Uterus (tissue), 4 donors: ENCODE results near the gene TBC1D1. TPM values are rescaled to one million over a fixed set of nuclear protein-coding genes. Genes with fewer than 3 reads are reported as not detected.

ENCODE experiments used
- DNase-seq, 2 donors: peaks; one replicate each; pipeline ENCODE4 v3.0.0-alpha.2; 2019 to 2020
- H3K27ac ChIP-seq, 2 donors: fragments of 200-600 bp; sonication (generic); 1 replicate in 1 of 2; 2 replicates in 1 of 2; pipeline ENCODE4 v1.5.1; 2016 to 2018
- H3K27me3 ChIP-seq, 2 donors: fragments of 200-600 bp; sonication (generic); one replicate each; pipeline ENCODE4 v1.5.1; 2018 to 2019; ENCODE audit warnings: control low read depth in 1 of 2
- H3K36me3 ChIP-seq, 2 donors: fragments of 200-600 bp; sonication (generic); one replicate each; pipeline ENCODE4 v1.5.1; 2019; ENCODE audit warnings: control low read depth in 1 of 2
- H3K4me1 ChIP-seq, 2 donors: fragments of 200-600 bp; sonication (generic); one replicate each; pipeline ENCODE4 v1.5.1; 2018 to 2019; ENCODE audit warnings: control low read depth in 1 of 2
- H3K4me3 ChIP-seq, 2 donors: fragments of 200-600 bp; sonication (generic); 1 replicate in 1 of 2; 2 replicates in 1 of 2; pipeline ENCODE4 v1.5.1; 2018 to 2019; ENCODE audit warnings: mild to moderate bottlenecking in 1 of 2
- H3K9me3 ChIP-seq, 2 donors: fragments of 200-600 bp; sonication (generic); one replicate each; pipeline ENCODE4 v1.5.1; 2019; ENCODE audit warnings: control low read depth in 1 of 2
- POLR2A ChIP-seq, 2 donors: fragments of 450-650 bp; IDR thresholded peaks; one replicate each; pipeline ENCODE4 v1.6.1; 2016; ENCODE audit warnings: antibody characterized with exemption in 2 of 2, mild to moderate bottlenecking in 1 of 2, moderate library complexity in 1 of 2
- intact Hi-C: fragments of 100-400 bp; cut with DNase I; formaldehyde crosslinking; loops from one replicate; pipeline ENCODE4 v1.15.1; 2023; ENCODE audit warnings: low total_unique reads
- total RNA-seq, 4 donors: library from RNA; depleted of rRNA in 3 of 4; stranded (reverse); fragments of >200 nt in 3 of 4; gene quantifications; one replicate each; pipeline versions ENCODE4 v1.1.0 to v1.2.4, GENCODE V29; 2014 to 2023
- TF ChIP-seq, protein P1 (sequence below), 4 experiments: fragments of 200-600 bp in 2 of 4; fragments of 450-650 bp in 2 of 4; sonication (generic) in 2 of 4; IDR thresholded peaks; one replicate each; pipeline ENCODE4 v1.5.1; 2016 to 2019; ENCODE audit warnings: antibody characterized with exemption in 4 of 4, mild to moderate bottlenecking in 2 of 4, moderate library complexity in 1 of 4
- donor health status: DM: yes; HTN: yes; CAD: no.

Gene TBC1D1
- total RNA-seq, 4 donors from 2014 or later: 172 to 402 (median 236) TPM

DNA sequence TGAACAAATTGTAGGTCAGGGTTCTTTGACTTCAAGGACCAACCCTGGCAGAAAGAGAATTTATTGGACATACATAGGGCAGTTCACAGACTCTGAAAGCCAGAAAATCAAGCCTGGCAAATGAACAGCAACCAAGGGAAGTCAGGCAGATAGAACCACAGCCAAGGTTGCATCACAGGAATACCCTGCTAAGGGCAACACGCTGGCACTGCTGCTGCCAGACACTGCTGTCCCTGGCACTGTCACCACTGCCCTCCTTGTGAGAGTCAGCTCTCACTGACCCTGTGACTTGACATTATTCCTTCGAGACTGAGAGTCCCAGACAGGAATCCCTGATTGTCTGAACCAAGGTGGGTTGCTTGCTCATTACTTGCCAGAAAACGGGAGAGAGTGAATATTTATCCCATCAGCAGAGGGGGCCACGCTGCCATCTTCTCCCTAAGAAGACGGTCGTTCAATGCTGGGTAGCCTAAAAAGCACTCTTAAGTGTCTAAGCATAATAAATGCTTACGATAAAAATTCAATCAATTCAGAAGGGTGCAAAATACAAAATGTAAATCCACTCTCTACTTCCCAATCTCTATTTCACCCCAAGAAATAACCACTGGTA, 46.1 kb downstream of the TBC1D1 start:
- TF ChIP-seq, protein P1, sequence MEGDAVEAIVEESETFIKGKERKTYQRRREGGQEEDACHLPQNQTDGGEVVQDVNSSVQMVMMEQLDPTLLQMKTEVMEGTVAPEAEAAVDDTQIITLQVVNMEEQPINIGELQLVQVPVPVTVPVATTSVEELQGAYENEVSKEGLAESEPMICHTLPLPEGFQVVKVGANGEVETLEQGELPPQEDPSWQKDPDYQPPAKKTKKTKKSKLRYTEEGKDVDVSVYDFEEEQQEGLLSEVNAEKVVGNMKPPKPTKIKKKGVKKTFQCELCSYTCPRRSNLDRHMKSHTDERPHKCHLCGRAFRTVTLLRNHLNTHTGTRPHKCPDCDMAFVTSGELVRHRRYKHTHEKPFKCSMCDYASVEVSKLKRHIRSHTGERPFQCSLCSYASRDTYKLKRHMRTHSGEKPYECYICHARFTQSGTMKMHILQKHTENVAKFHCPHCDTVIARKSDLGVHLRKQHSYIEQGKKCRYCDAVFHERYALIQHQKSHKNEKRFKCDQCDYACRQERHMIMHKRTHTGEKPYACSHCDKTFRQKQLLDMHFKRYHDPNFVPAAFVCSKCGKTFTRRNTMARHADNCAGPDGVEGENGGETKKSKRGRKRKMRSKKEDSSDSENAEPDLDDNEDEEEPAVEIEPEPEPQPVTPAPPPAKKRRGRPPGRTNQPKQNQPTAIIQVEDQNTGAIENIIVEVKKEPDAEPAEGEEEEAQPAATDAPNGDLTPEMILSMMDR (IDR thresholded peaks at IDR 0.05): no peak
- no peak for TF ChIP-seq POLR2A (IDR thresholded peaks at IDR 0.05)
- no peak for DNase-seq
- H3K9me3 ChIP-seq: no peaks in the 10 kb centered on the region

DNA sequence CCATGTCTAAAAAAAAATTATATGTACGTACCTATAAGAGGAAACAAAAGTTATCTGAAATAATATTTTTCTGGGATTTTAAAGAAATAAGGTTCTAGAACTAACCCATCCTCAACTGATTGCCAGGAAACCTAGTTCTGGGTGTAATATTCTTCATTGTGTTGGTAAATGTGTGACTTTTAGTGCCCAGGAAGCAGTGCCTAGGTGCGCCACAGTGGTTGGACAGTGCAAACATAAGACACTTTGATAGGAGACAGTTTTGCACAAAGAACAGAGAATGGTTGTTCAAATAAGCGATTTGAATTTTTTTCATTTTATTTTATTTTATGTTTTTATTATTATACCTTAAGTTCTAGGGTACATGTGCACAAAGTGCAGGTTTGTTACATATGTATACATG, 47.3 kb downstream of the TBC1D1 start:
- Histone ChIP-seq H3K4me3 (no peak overlapping the region), H3K27ac (no peak overlapping the region), H3K9me3 (no peaks in the 10 kb centered on the region), H3K27me3 (no peaks in the 10 kb centered on the region), H3K36me3 (no peaks in the 10 kb centered on the region), H3K4me1 (no peaks in the 10 kb centered on the region)
- no peak for DNase-seq
- intact Hi-C loops: no loop called here
- TF ChIP-seq, protein P1 (IDR thresholded peaks at IDR 0.05): no peak
- no peak for TF ChIP-seq POLR2A (IDR thresholded peaks at IDR 0.05)

More for the DNA sequence above, 46.1 kb downstream of the TBC1D1 start:
- no peaks in the 10 kb centered on the region for H3K36me3 ChIP-seq
- H3K4me1 ChIP-seq: no peaks in the 10 kb centered on the region
- no peak overlapping the region for H3K4me3 ChIP-seq
- no peak overlapping the region for H3K27ac ChIP-seq
- intact Hi-C loops: no loop called here
- H3K27me3 ChIP-seq: no peaks in the 10 kb centered on the region

DNA sequence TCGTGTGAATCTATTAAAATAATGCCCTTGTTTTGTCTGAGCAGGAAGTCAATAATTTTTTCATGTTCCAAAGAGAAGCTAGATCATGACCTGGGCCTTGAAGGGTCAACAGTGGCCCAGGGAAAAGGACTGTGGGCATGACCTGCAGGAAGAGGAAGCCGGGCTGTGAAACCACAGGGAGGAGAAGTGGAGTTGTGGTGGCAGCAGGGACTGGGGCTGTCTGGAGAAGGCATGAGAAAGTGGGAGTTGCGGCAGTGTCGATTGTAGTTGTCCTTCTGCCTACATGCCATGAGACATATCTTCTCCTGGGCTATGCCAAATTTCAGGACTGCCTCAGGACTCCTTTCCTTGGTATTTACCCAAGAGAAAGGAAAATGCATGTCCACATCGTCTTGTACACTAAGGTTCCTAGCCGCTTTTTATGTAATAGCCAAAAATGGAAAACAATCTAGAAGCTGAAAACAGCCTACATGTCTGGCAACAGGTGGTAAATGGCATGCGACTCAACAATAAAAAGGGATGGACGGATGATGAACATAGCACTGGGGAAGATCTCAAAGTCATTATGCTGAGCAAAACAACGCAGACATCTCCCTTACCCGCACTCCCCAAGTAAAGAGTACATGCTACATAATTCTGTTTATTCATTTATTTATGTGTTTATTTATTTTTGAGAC, 55.8 kb downstream of the TBC1D1 start:
- intact Hi-C loops: no loop called here
- no peak for DNase-seq
- TF ChIP-seq, protein P1 (IDR thresholded peaks at IDR 0.05): no peak
- Histone ChIP-seq H3K27me3 (no peaks in the 10 kb centered on the region), H3K4me3 (no peak overlapping the region), H3K4me1 (peaks cover 0 to 4% of the 10 kb centered on the region in 2 donors), H3K9me3 (no peaks in the 10 kb centered on the region), H3K27ac (peak overlapping the region in 1 of 2 donors; percentile 46), H3K36me3 (no peaks in the 10 kb centered on the region)

DNA sequence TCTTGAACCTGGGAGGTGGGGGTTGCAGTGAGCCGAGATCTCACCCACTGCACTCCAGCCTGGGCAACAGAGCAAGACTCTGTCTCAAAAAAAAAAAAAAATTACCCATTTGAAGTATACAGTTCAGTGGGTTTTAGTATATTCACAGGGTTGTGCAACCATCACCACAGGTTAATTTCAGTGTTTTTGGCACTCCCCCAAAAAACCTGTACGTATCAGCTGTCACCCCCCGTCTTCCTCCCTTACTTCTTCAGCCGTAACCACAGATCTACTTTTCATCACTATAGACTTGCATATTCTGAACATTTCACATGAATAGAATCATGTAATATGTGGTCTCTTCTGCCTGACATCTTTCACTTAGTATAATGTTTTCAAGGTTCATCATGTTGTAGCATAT, 57.7 kb downstream of the TBC1D1 start:
- intact Hi-C loops: no loop called here
- DNase-seq: no peak

More for the DNA sequence above, 57.7 kb downstream of the TBC1D1 start:
- no peak overlapping the region for H3K27ac ChIP-seq
- TF ChIP-seq POLR2A (IDR thresholded peaks at IDR 0.05): no peak
- TF ChIP-seq, protein P1 (IDR thresholded peaks at IDR 0.05): no peak
- H3K4me3 ChIP-seq: no peak overlapping the region
- H3K4me1 ChIP-seq: peaks cover 4 to 5% of the 10 kb centered on the region in 2 donors
- no peaks in the 10 kb centered on the region for H3K36me3 ChIP-seq
- H3K27me3 ChIP-seq: no peaks in the 10 kb centered on the region
- H3K9me3 ChIP-seq: no peaks in the 10 kb centered on the region
